ENCODE data around the gene TTN. TPM values are rescaled to one million over a fixed set of nuclear protein-coding genes. Genes with fewer than 3 reads are reported as not detected.

TTN gene
- total RNA-seq, 1 experiment from 2014 or later = 1.1 TPM

DNA sequence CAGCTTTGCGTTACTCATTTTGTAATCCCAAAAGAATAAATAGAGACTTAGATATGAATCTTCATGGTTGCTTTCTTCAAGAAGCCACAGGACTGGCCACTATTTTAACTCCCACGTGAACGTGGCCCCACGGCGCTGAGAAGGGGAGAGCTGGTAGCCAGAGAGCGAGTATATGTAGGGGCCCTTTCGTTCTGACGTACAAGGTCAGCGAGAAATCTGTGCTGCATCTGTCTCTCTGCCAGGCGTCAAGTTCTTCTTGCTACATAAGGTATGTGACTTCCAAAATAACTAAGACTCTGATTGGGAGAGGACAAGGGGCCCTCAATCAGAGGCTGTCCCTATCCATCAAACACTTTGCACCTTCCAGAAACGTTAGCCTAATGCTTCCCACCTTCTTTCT lies 177.8 kb downstream of the TTN start:
- H3K36me3 ChIP-seq (ENCODE audit: low read depth, low read length) = no peaks in the 10 kb centered on the region
- H3K4me1 ChIP-seq (ENCODE audit: insufficient read depth, low read length) = no peaks in the 10 kb centered on the region
- DNase-seq (no peak), ATAC-seq (no peak)
- ChIA-PET CTCF (no interaction called here), POLR2A (ENCODE audit: unreplicated experiment) (no interaction called here)
- H3F3A ChIP-seq (ENCODE audit: low read length, unreplicated experiment) = no peaks in the 10 kb centered on the region
- peaks cover 85% of the 10 kb centered on the region for H3K27me3 ChIP-seq (ENCODE audit: low read length)
- no peaks in the 10 kb centered on the region for H3K9me2 ChIP-seq (replicated peaks; ENCODE audit: low read length)
- H3K9ac ChIP-seq (ENCODE audit: low read length) = no peak overlapping the region
- no peak overlapping the region for H2AFZ ChIP-seq (ENCODE audit: low read length)
- intact Hi-C loops (cut with micrococcal nuclease) = no loop called here
- H3K4me3 ChIP-seq (ENCODE audit: low read length) = no peak overlapping the region
- no peaks in the 10 kb centered on the region for H4K20me1 ChIP-seq (ENCODE audit: low read length)
- H3K27ac ChIP-seq (ENCODE audit: low read length) = no peak overlapping the region
- no peaks in the 10 kb centered on the region for H3K79me2 ChIP-seq (ENCODE audit: low read length)
- TF ChIP-seq EZH2phosphoT487 (IDR thresholded peaks at IDR 0.05; ENCODE audit: borderline replicate concordance, low read length) (no peak), EZH2 (IDR thresholded peaks at IDR 0.05; ENCODE audit: low read length, unreplicated experiment) (no peak), CTCF (conservative IDR thresholded peaks at IDR 0.05; ENCODE audit: low read depth, low read length) (no peak)
- no TSS peak for BruUV-seq (replicated peaks)
- no peaks in the 10 kb centered on the region for H3K9me3 ChIP-seq (ENCODE audit: low read length)
- H3K4me2 ChIP-seq (ENCODE audit: low read length) = no peak overlapping the region

DNA sequence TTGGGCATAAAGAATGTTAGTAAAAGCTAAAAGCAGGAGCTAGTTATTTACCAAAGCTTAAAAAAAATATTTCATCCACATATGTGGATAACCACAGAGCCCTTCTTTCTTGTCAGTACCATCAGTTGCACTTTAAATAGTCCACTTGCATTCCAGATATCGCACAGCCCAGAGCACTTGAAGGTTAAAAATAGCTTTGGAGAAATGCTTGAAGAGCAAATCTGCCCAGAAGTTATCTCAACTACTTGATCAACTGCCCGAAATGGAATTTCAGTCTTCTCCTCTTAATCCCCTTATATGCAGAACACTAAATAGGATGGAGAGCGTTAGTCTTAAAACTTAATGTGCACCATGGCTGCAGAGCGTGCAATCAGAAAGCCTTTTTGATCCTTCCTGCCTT lies 178.6 kb downstream of the TTN start:
- intact Hi-C loops (cut with micrococcal nuclease) = no loop called here
- no peak overlapping the region for H3K4me3 ChIP-seq (ENCODE audit: low read length)
- H3K36me3 ChIP-seq (ENCODE audit: low read depth, low read length) = no peaks in the 10 kb centered on the region
- ChIA-PET CTCF (no interaction called here), POLR2A (ENCODE audit: unreplicated experiment) (no interaction called here)
- BruUV-seq (replicated peaks) = no TSS peak
- DNase-seq (no peak), ATAC-seq (no peak)
- H3K9me2 ChIP-seq (replicated peaks; ENCODE audit: low read length) = no peaks in the 10 kb centered on the region
- H3F3A ChIP-seq (ENCODE audit: low read length, unreplicated experiment) = no peaks in the 10 kb centered on the region
- no peak overlapping the region for H3K4me2 ChIP-seq (ENCODE audit: low read length)
- H3K27ac ChIP-seq (ENCODE audit: low read length) = no peak overlapping the region
- TF ChIP-seq EZH2 (IDR thresholded peaks at IDR 0.05; ENCODE audit: low read length, unreplicated experiment) (no peak), EZH2phosphoT487 (IDR thresholded peaks at IDR 0.05; ENCODE audit: borderline replicate concordance, low read length) (no peak), CTCF (conservative IDR thresholded peaks at IDR 0.05; ENCODE audit: low read depth, low read length) (no peak)
- H3K4me1 ChIP-seq (ENCODE audit: insufficient read depth, low read length) = no peaks in the 10 kb centered on the region
- no peaks in the 10 kb centered on the region for H4K20me1 ChIP-seq (ENCODE audit: low read length)
- no peak overlapping the region for H3K9ac ChIP-seq (ENCODE audit: low read length)
- H3K79me2 ChIP-seq (ENCODE audit: low read length) = no peaks in the 10 kb centered on the region
- no peak overlapping the region for H2AFZ ChIP-seq (ENCODE audit: low read length)
- no peaks in the 10 kb centered on the region for H3K9me3 ChIP-seq (ENCODE audit: low read length)
- peaks cover 76% of the 10 kb centered on the region for H3K27me3 ChIP-seq (ENCODE audit: low read length)

DNA sequence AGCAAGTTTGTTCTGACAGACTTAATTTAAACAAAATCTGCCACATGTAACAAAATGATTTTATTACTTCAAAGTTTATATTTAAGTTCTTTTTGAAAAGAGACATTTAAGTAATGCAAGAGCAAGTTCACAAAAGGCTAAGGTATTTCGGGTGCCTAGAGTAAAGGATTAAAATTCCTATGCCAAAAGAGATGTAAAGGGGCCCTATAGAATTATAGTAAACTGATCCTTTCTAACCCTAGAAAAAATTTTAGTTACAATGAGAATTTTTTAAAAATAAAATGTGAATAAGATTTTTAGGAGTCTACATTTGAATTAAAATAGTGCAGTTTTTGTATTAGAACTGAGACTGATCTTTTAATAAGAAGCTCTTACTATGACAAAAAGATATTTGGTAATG lies 179.8 kb downstream of the TTN start:
- no peak overlapping the region for H2AFZ ChIP-seq (ENCODE audit: low read length)
- intact Hi-C loops (cut with micrococcal nuclease) = no loop called here
- DNase-seq (no peak), ATAC-seq (no peak)
- no peak overlapping the region for H3K4me3 ChIP-seq (ENCODE audit: low read length)
- peaks cover 72% of the 10 kb centered on the region for H3K27me3 ChIP-seq (ENCODE audit: low read length)
- no peaks in the 10 kb centered on the region for H3K9me3 ChIP-seq (ENCODE audit: low read length)
- H3K4me1 ChIP-seq (ENCODE audit: insufficient read depth, low read length) = no peaks in the 10 kb centered on the region
- H3K27ac ChIP-seq (ENCODE audit: low read length) = no peak overlapping the region
- no peaks in the 10 kb centered on the region for H4K20me1 ChIP-seq (ENCODE audit: low read length)
- no peak overlapping the region for H3K4me2 ChIP-seq (ENCODE audit: low read length)
- H3F3A ChIP-seq (ENCODE audit: low read length, unreplicated experiment) = no peaks in the 10 kb centered on the region
- POLR2A ChIA-PET (ENCODE audit: unreplicated experiment) = no interaction called here
- H3K9ac ChIP-seq (ENCODE audit: low read length) = no peak overlapping the region
- H3K9me2 ChIP-seq (replicated peaks; ENCODE audit: low read length) = no peaks in the 10 kb centered on the region
- no TSS peak for BruUV-seq (replicated peaks)
- CTCF ChIA-PET = no interaction called here
- H3K79me2 ChIP-seq (ENCODE audit: low read length) = no peaks in the 10 kb centered on the region
- TF ChIP-seq EZH2phosphoT487 (IDR thresholded peaks at IDR 0.05; ENCODE audit: borderline replicate concordance, low read length) (no peak), EZH2 (IDR thresholded peaks at IDR 0.05; ENCODE audit: low read length, unreplicated experiment) (no peak), CTCF (conservative IDR thresholded peaks at IDR 0.05; ENCODE audit: low read depth, low read length) (no peak)
- no peaks in the 10 kb centered on the region for H3K36me3 ChIP-seq (ENCODE audit: low read depth, low read length)

All from PC-3 (cell line).